H1 (cell line): ENCODE results near the gene NEDD4L. TPM values are rescaled to one million over a fixed set of nuclear protein-coding genes. Genes with fewer than 3 reads are reported as not detected.

ENCODE experiments used
- CTCF ChIA-PET: fragments of 300-600 bp; sonication (Branson Sonifier 250); formaldehyde crosslinking; loops from one replicate; lab custom pipeline; 2021; ENCODE audit not compliant: partially characterized antibody; lab: Charles Lee
- POLR2A ChIA-PET: fragments of 300-600 bp; sonication (Branson Sonifier 250); formaldehyde crosslinking; loops from one replicate; lab custom pipeline; 2021; ENCODE audit warnings: inconsistent platforms; ENCODE audit not compliant: partially characterized antibody; lab: Charles Lee
- DNase-seq, 2 experiments: peaks; one replicate each; pipeline versions ENCODE4 v3.0.0 to v3.0.0-alpha.2; 2010 to 2022; ENCODE audit warnings: low spot score in 2 of 2, low read depth in 1 of 2, mixed read lengths in 1 of 2
- FAIRE-seq: peaks from 2 replicates; lab custom pipeline; 2011; peaks lifted over from hg19 to GRCh38; lab: Jason Lieb, UNC
- H2AFZ ChIP-seq: 2 replicates; pipeline ENCODE4 v1.8.1; 2012; ENCODE audit warnings: low read length, inconsistent platforms
- H2AK5ac ChIP-seq: 2 replicates; pipeline ENCODE4 v1.6.1; 2013; ENCODE audit warnings: low read depth, low read length
- H2BK120ac ChIP-seq: replicated peaks from 2 replicates; pipeline ENCODE3; 2013; ENCODE audit warnings: low read depth, low read length, inconsistent platforms
- H2BK12ac ChIP-seq: 2 replicates; pipeline ENCODE4 v1.6.1; 2013; ENCODE audit warnings: low read depth, low read length
- H2BK15ac ChIP-seq: 2 replicates; pipeline ENCODE4 v1.6.1; 2013; ENCODE audit warnings: low read length
- H2BK20ac ChIP-seq: 2 replicates; pipeline ENCODE4 v1.6.1; 2013; ENCODE audit warnings: low read length
- H2BK5ac ChIP-seq: 2 replicates; pipeline ENCODE4 v1.6.1; 2013; ENCODE audit warnings: low read depth, low read length
- H3K14ac ChIP-seq: 2 replicates; pipeline ENCODE4 v1.6.1; 2013; ENCODE audit warnings: inconsistent platforms; ENCODE audit not compliant: insufficient read length
- H3K18ac ChIP-seq: 2 replicates; pipeline ENCODE4 v1.6.1; 2013; ENCODE audit warnings: low read length; ENCODE audit errors: extremely low read depth
- H3K23ac ChIP-seq: 2 replicates; pipeline ENCODE4 v1.6.1; 2013; ENCODE audit warnings: inconsistent platforms; ENCODE audit not compliant: insufficient read length
- H3K23me2 ChIP-seq: 2 replicates; pipeline ENCODE4 v1.6.1; 2013; ENCODE audit warnings: low read depth, low read length
- H3K27ac ChIP-seq: 2 replicates; pipeline ENCODE4 v1.6.1; 2011; ENCODE audit warnings: low read depth, low read length, inconsistent platforms
- H3K27me3 ChIP-seq, 4 experiments: replicated peaks in 1 of 4; 1 replicate in 1 of 4; 2 replicates in 3 of 4; pipeline versions ENCODE4 v1.6.1 to v1.8.1; 2011 to 2013; ENCODE audit warnings: low read length in 3 of 4, mild to moderate bottlenecking in 3 of 4, inconsistent platforms in 2 of 4, mixed read lengths in 2 of 4, moderate library complexity in 1 of 4; ENCODE audit not compliant: control insufficient read depth in 3 of 4, insufficient read depth in 3 of 4; ENCODE audit errors: extremely low read depth in 1 of 4
- H3K36me3 ChIP-seq, 4 experiments: 2 replicates each; pipeline versions ENCODE4 v1.6.1 to v1.8.1; 2011 to 2013; ENCODE audit warnings: mild to moderate bottlenecking in 4 of 4, low read length in 3 of 4, moderate library complexity in 2 of 4, control low read depth in 1 of 4, inconsistent platforms in 1 of 4; ENCODE audit not compliant: insufficient read depth in 4 of 4, control insufficient read depth in 2 of 4
- H3K4ac ChIP-seq: replicated peaks from 2 replicates; pipeline ENCODE3; 2013; ENCODE audit warnings: low read length, low read depth, mixed read lengths, inconsistent platforms; ENCODE audit not compliant: insufficient read length
- H3K4me1 ChIP-seq, 4 experiments: replicated peaks in 1 of 4; 1 replicate in 1 of 4; 2 replicates in 3 of 4; pipeline versions ENCODE4 v1.6.1 to v1.8.1; 2011 to 2013; ENCODE audit warnings: low read length in 3 of 4, inconsistent platforms in 2 of 4, mixed read lengths in 1 of 4; ENCODE audit not compliant: insufficient read depth in 4 of 4, control insufficient read depth in 3 of 4
- H3K4me2 ChIP-seq, 2 experiments: 2 replicates each; pipeline versions ENCODE4 v1.6.1 to v1.8.1; 2011 to 2013; ENCODE audit warnings: low read depth in 2 of 2, low read length in 2 of 2, control low read depth in 1 of 2, inconsistent platforms in 1 of 2, mild to moderate bottlenecking in 1 of 2; ENCODE audit not compliant: insufficient read depth in 1 of 2
- H3K4me3 ChIP-seq, 4 experiments: fragments of 200-600, 300-600 bp in 1 of 4; sonication (generic), shearing (Covaris generic), sonication (Bioruptor Twin) in 1 of 4; 2 replicates each; pipeline versions ENCODE4 v1.5.1 to v1.8.1; 2011 to 2016; ENCODE audit warnings: low read length in 4 of 4, low read depth in 3 of 4, control low read depth in 2 of 4, inconsistent platforms in 2 of 4, mild to moderate bottlenecking in 2 of 4, mixed read lengths in 1 of 4, moderate library complexity in 1 of 4; ENCODE audit not compliant: insufficient read depth in 2 of 4; ENCODE audit errors: extremely low read depth in 1 of 4
- H3K56ac ChIP-seq: replicated peaks from 2 replicates; pipeline ENCODE3; 2013; ENCODE audit warnings: low read depth, mild to moderate bottlenecking, mixed read lengths, low read length, inconsistent platforms; ENCODE audit not compliant: insufficient read length
- H3K79me1 ChIP-seq: 2 replicates; pipeline ENCODE4 v1.6.1; 2013; ENCODE audit warnings: low read depth, low read length, control low read depth
- H3K79me2 ChIP-seq, 2 experiments: 2 replicates each; pipeline versions ENCODE4 v1.6.1 to v1.8.1; 2012 to 2013; ENCODE audit warnings: low read length in 2 of 2, mild to moderate bottlenecking in 2 of 2, inconsistent platforms in 1 of 2; ENCODE audit not compliant: insufficient read depth in 2 of 2, control insufficient read depth in 1 of 2
- H3K9ac ChIP-seq, 4 experiments: replicated peaks in 1 of 4; 1 replicate in 1 of 4; 2 replicates in 3 of 4; pipeline versions ENCODE4 v1.6.1 to v1.8.1; 2011 to 2013; ENCODE audit warnings: low read depth in 3 of 4, low read length in 3 of 4, control low read depth in 2 of 4, mild to moderate bottlenecking in 2 of 4, moderate library complexity in 2 of 4, inconsistent platforms in 1 of 4; ENCODE audit errors: extremely low read depth in 1 of 4
- H3K9me3 ChIP-seq, 2 experiments: 2 replicates each; pipeline versions ENCODE4 v1.6.1 to v1.8.1; 2012 to 2013; ENCODE audit warnings: mild to moderate bottlenecking in 2 of 2, moderate library complexity in 2 of 2, control low read depth in 1 of 2, inconsistent platforms in 1 of 2, low read depth in 1 of 2, low read length in 1 of 2, mixed read lengths in 1 of 2; ENCODE audit not compliant: insufficient read depth in 2 of 2
- H4K20me1 ChIP-seq, 2 experiments: replicated peaks in 1 of 2; 2 replicates each; pipeline versions ENCODE3 to v1.8.1; 2011 to 2013; ENCODE audit warnings: inconsistent platforms in 2 of 2, low read length in 2 of 2, mild to moderate bottlenecking in 1 of 2; ENCODE audit not compliant: insufficient read depth in 2 of 2, control insufficient read depth in 1 of 2
- H4K5ac ChIP-seq: 2 replicates; pipeline ENCODE4 v1.6.1; 2013; ENCODE audit warnings: low read length, low read depth, mixed read lengths, inconsistent platforms; ENCODE audit not compliant: insufficient read length
- H4K8ac ChIP-seq: 2 replicates; pipeline ENCODE4 v1.8.0; 2013; ENCODE audit warnings: mild to moderate bottlenecking, moderate library complexity, low read length, inconsistent platforms; ENCODE audit not compliant: insufficient read depth; ENCODE audit errors: extremely low read depth
- H4K91ac ChIP-seq: replicated peaks from 2 replicates; pipeline ENCODE3; 2013; ENCODE audit warnings: low read length, mixed read lengths, inconsistent platforms; ENCODE audit not compliant: insufficient read length
- ATF3 ChIP-seq: IDR thresholded peaks from 2 replicates; pipeline ENCODE4 v1.6.1; 2011; ENCODE audit warnings: low read depth, mild to moderate bottlenecking, low read length; ENCODE audit not compliant: insufficient read depth
- CEBPB ChIP-seq: IDR thresholded peaks from 2 replicates; pipeline ENCODE4 v1.6.1; 2012; ENCODE audit warnings: low read depth, low read length
- KDM4A ChIP-seq: IDR thresholded peaks from one replicate; pipeline ENCODE4 v1.7.1; 2012; ENCODE audit warnings: low read depth, mild to moderate bottlenecking, moderate library complexity, low read length, inconsistent platforms; ENCODE audit not compliant: severe bottlenecking
- MAFK ChIP-seq: IDR thresholded peaks from 2 replicates; pipeline ENCODE4 v1.6.1; 2012; ENCODE audit warnings: low read depth, mild to moderate bottlenecking, improper control_type of control experiment, low read length
- PHF8 ChIP-seq: fragments of 200-600 bp; sonication (generic); conservative IDR thresholded peaks from 2 replicates; pipeline ENCODE4 v1.7.1; 2012; ENCODE audit warnings: low read depth, mild to moderate bottlenecking, inconsistent platforms, low read length, moderate library complexity
- POU5F1 ChIP-seq: IDR thresholded peaks from 2 replicates; pipeline ENCODE4 v1.6.1; 2011; ENCODE audit warnings: low read depth, mild to moderate bottlenecking, low read length, moderate library complexity
- RXRA ChIP-seq: IDR thresholded peaks from 2 replicates; pipeline ENCODE4 v1.6.1; 2011; ENCODE audit warnings: low read depth, mild to moderate bottlenecking, low read length, moderate library complexity; ENCODE audit not compliant: insufficient read depth
- SRF ChIP-seq: IDR thresholded peaks from 2 replicates; pipeline ENCODE4 v1.6.1; 2011; ENCODE audit warnings: mild to moderate bottlenecking, low read depth, low read length, moderate library complexity
- TBP ChIP-seq: IDR thresholded peaks from 2 replicates; pipeline ENCODE4 v1.6.1; 2011; ENCODE audit warnings: low read depth, low read length, improper control_type of control experiment
- USF2 ChIP-seq: IDR thresholded peaks from 2 replicates; pipeline ENCODE4 v1.6.1; 2011; ENCODE audit warnings: low read length, improper control_type of control experiment
- WGBS, 2 experiments: shearing (Covaris generic) in 1 of 2; methylation state at CpG; one replicate each; pipeline versions ENCODE4 v1.1.6 to v1.1.7; 2013 to 2015; ENCODE audit warnings: low lambda C conversion rate in 2 of 2, mixed read lengths in 2 of 2, inconsistent platforms in 1 of 2, low coverage in 1 of 2, missing lambda C conversion rate in 1 of 2; ENCODE audit not compliant: insufficient replicate concordance in 2 of 2, insufficient coverage in 1 of 2, insufficient read length in 1 of 2; ENCODE audit errors: extremely low coverage in 1 of 2, missing lambda C conversion rate in 1 of 2; 5-methylcytosine and 5-hydroxymethylcytosine counted together
- polyA plus RNA-seq, 7 experiments: library from polyadenylated mRNA; depleted of rRNA in 3 of 7; stranded (reverse) in 5 of 7; unstranded in 2 of 7; fragments of >200 nt in 5 of 7; fragments of 200-250 nt in 2 of 7; gene quantifications; 1 replicate in 5 of 7; 2 replicates in 1 of 7; 4 replicates in 1 of 7; pipeline versions ENCODE4 v1.2.1 to v1.2.3, GENCODE V29; 2011 to 2013; ENCODE audit warnings: missing spikeins in 2 of 7, mixed read lengths in 2 of 7
- total RNA-seq: library from RNA; stranded (reverse); fragmentation: NEBNext Ultra II Directional; extraction: Animal tissue kit (Norgen Biotek cat#: 25700); gene quantifications from 2 replicates; pipeline ENCODE4 v1.2.1, GENCODE V29; 2021
- TF ChIP-seq, protein P1 (sequence below): IDR thresholded peaks from 2 replicates; pipeline ENCODE4 v1.6.1; 2012; ENCODE audit warnings: inconsistent platforms

NEDD4L gene
- total and polyA plus RNA-seq, 2 of the 8 experiments (the other 6 are each of a cell fraction or from before 2014, with no cell fraction given), result 37.3 to 69.8 TPM

DNA sequence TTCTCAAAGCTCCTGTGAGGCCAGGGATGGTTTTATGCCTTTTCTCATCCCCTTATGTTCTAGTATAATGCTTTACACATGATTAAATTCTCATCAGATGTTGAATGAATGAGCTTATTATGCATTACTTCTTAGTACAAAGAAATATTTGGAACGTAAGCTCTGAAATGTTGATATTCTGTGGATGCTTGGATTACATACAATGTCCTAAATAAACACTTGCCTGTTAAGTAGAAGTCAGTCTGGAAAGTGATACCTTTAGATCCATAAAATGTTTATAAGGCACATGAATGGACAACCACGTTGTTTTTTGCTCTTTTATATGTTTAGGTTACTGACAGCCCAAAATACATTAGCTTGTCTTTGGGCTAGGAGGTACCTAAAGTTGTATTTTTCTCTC is 248.6 kb downstream of the NEDD4L start:
- Histone ChIP-seq H3K27ac (no peak overlapping the region), H3K4me3 (no peak overlapping the region), H3K56ac (no peak overlapping the region), H3K23me2 (no peaks in the 10 kb centered on the region), H3K4ac (no peak overlapping the region), H2BK12ac (no peak overlapping the region), H2BK20ac (no peak overlapping the region), H3K79me2 (peaks cover 0 to 17% of the 10 kb centered on the region in 2 experiments; a peak in 1 of 4 replicates), H4K8ac (no peak overlapping the region), H2AFZ (no peak overlapping the region), H2BK120ac (no peak overlapping the region), H3K4me2 (no peak overlapping the region), H2AK5ac (no peak overlapping the region), H3K14ac (no peak overlapping the region), H4K5ac (no peak overlapping the region), H3K79me1 (no peaks in the 10 kb centered on the region; the same call in 1 of the 2 replicates), H3K4me1 (peaks cover 0 to 7% (median 6%) of the 10 kb centered on the region in 4 experiments; a peak in 5 of 7 replicates), H4K20me1 (peaks cover 0 to 3% of the 10 kb centered on the region in 2 experiments), H3K9ac (no peak overlapping the region), H3K18ac (no peak overlapping the region), H3K9me3 (no peaks in the 10 kb centered on the region), H2BK5ac (no peak overlapping the region), H3K23ac (no peak overlapping the region), H2BK15ac (no peak overlapping the region), H4K91ac (no peak overlapping the region), H3K36me3 (no peaks in the 10 kb centered on the region; a peak in 1 of 8 replicates), H3K27me3 (no peaks in the 10 kb centered on the region)
- ChIA-PET POLR2A (no interaction called here), CTCF (interaction anchor here (0.6 to 1.6 kb wide), 3 partner anchors 9 to 536 kb away, joined by 3 to 4 read pairs (median 3); no protein-coding TSS in a partner anchor)
- DNase-seq (no peak), FAIRE-seq (no peak)
- WGBS, 2 experiments, result 92% methylated on average over 2 of the region's 2 CpGs; no CpG with 5 or more reads in 1 of the 2 experiments
- TF ChIP-seq CEBPB, result no peak
- TF ChIP-seq, protein P1, sequence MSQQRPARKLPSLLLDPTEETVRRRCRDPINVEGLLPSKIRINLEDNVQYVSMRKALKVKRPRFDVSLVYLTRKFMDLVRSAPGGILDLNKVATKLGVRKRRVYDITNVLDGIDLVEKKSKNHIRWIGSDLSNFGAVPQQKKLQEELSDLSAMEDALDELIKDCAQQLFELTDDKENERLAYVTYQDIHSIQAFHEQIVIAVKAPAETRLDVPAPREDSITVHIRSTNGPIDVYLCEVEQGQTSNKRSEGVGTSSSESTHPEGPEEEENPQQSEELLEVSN, result no peak
- TF ChIP-seq MAFK, result no peak
- no peak for TF ChIP-seq POU5F1
- no peak for TF ChIP-seq ATF3
- TF ChIP-seq TBP, result no peak
- no peak for TF ChIP-seq PHF8
- no peak for TF ChIP-seq KDM4A
- TF ChIP-seq USF2, result no peak
- TF ChIP-seq SRF, result no peak
- TF ChIP-seq RXRA, result no peak
